Stimulated activated CD4-positive, alpha-beta T cell treated with anti-CD3 and anti-CD28 coated beads, Interleukin-2, amount 100 ng/mL, for 24 hours (primary cell): ENCODE data around the gene PROSER2.

Experiments
- DNase-seq, 2 donors: peaks; one replicate each; pipeline ENCODE4 v3.0.0-alpha.2; 2020

PROSER2 gene

GRCh38 chr10:11869743-11870460 is 46.7 kb downstream of the PROSER2 start:
- no peak for DNase-seq

- no peak for DNase-seq
These were observed 47.3 kb downstream of the PROSER2 start for GRCh38 chr10:11870461-11870780.

- DNase-seq: no peak
These were observed 47.8 kb downstream of the PROSER2 start for GRCh38 chr10:11870900-11871400.

GRCh38 chr10:11871466-11871865 is 48.3 kb downstream of the PROSER2 start:
- DNase-seq: no peak

GRCh38 chr10:11874568-11875493 is 51.7 kb downstream of the PROSER2 start:
- DNase-seq: peak; percentile 24 to 58

- DNase-seq: no peak
These were observed 52.5 kb downstream of the PROSER2 start for GRCh38 chr10:11875494-11876281.

GRCh38 chr10:11876324-11876723 is 53.2 kb downstream of the PROSER2 start:
- no peak for DNase-seq

GRCh38 chr10:11876805-11877590 is 53.8 kb downstream of the PROSER2 start:
- no peak for DNase-seq

- no peak for DNase-seq
These were observed 54.4 kb downstream of the PROSER2 start for GRCh38 chr10:11877591-11877905.

- no peak for DNase-seq
These were observed 55.6 kb downstream of the PROSER2 start for GRCh38 chr10:11878776-11879175.

- DNase-seq: no peak
These were observed 56.4 kb downstream of the PROSER2 start for GRCh38 chr10:11879387-11880094.

- DNase-seq: no peak
These were observed 57.2 kb downstream of the PROSER2 start for GRCh38 chr10:11880151-11881029.

- no peak for DNase-seq
These were observed 57.9 kb downstream of the PROSER2 start for GRCh38 chr10:11881030-11881476.

- no peak for DNase-seq
These were observed 58.6 kb downstream of the PROSER2 start for GRCh38 chr10:11881477-11882417.

GRCh38 chr10:11882646-11883375 is 59.7 kb downstream of the PROSER2 start:
- DNase-seq: no peak

GRCh38 chr10:11884706-11885423 is 61.7 kb downstream of the PROSER2 start:
- no peak for DNase-seq

GRCh38 chr10:11885437-11886137 is 62.4 kb downstream of the PROSER2 start:
- DNase-seq: no peak

GRCh38 chr10:11886138-11886474 is 63.0 kb downstream of the PROSER2 start:
- no peak for DNase-seq
